ENCODE measurements around the gene DOHH.
A peak's percentile ranks its signal among the peaks of the same experiment; 100 is the strongest.
"Not testable (repeated sequence)": the region's sequence is repeated elsewhere in the genome, so short reads cannot be mapped to it uniquely, and the experiment has no call there.

Gene DOHH

DNA sequence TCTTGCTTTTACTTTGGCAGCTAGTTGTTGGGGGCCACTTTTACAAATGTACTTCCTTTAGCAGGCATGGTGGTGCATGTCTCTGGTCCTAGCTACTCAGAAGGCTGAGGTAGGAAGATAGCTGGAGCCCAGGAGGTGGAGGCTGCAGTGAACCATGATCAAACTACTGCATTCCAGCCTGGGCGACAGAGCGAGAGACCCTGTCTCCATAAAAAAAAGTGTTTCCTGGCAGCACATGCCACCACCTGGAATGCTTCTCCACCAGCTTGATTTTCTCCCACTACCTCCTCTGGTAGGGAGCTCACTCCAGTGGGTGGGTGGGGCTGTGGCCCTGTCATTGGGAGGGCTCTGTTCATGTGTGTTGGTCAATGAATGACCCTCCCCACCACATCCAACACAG lies 18.2 kb upstream of the DOHH start:
- no peak for DNase-seq (ENCODE audit: low spot score)

DNA sequence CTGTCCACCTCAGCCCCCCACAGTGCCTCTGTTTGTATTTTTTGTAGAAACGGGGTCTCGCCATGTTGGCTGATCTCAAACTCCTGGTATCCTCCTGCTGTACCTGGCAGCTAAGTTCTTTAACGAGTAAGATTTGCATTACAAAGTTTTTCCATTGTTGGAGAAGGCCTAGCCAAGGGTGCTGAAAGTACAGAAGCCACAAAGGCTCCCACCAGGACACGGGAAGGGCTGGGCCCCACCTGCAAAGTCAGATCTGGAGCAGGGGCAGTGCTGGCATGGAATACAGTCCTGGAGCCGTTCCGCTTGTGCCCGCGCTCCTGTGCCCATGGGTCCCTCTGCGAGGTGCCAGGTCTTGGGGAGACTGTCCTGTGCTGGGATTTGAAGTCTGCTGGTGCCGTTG lies 17.8 kb upstream of the DOHH start:
- no peak for DNase-seq (ENCODE audit: low spot score)

DNA sequence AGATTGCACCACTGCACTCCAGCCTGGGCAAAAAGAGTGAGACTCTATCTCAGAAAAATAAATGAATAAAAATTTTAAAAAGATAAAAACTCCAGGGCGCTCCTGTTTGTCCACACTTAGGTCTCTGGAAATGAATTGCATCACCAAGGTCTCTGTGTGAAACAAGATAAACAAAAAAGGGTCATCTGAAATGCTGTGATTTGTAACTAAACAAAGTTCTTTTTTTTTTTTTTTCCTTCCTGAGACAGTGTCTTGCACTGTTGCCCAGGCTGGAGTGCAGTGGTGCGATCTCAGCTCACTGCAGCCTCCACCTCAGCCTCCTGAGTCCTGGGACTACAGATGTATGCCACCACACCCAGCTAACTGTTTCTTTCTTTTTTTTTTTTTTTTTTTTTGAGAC lies 17.2 kb upstream of the DOHH start:
- no peak for DNase-seq (ENCODE audit: low spot score)

DNA sequence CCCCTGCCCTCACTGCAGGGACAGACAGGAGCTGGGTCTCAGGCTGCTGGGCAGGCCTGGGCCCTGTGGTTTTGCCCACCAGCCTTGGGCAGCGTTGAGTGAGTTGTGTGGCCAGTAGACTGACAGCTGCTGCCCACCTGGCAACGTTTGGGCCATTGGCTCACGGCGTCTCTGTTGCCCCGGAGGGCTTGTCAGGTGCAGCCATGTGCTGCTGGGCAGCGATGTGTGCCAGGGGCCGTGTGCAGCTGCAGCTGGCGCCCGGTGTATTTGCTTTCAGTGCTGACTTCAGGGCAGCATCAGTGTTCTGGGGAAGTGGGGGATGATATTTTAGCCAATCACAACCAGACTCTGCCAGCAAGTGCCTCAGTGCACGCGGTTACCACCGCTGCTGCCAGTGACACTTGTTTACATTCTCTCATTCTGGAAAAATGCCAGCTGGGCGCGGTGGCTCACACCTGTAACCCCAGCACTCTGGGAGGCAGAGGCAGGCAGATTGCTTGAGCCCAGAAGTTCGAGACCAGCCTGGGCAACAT lies 16.3 kb upstream of the DOHH start:
- no peak for DNase-seq (ENCODE audit: low spot score)

DNA sequence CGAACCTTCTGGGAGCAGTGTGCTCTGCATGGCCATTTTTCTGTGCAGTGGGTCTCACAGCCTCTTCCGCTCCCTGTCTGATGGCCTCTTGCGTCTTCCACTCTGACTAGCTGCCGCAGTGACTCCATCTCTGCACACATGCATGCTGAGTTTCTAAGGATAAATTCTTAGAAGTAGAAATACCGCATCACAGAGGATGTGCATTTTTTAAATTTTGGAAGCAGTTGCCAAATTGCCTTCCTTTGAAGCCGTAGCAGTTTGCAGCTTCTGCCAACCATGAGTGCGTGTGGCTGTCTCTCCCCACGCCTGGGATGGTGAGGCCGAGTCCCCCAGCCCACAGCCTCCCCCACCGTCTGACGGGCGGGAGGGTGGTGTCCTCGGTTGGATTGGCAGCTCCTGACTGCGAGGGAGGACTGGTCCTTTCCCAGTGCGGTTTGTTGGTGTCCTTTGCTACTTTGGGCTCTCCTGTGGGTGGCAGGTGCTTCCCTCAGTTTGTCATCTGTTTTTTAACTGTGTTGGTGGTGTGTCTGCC lies 15.5 kb upstream of the DOHH start:
- DNase-seq (ENCODE audit: low spot score), result no peak

DNA sequence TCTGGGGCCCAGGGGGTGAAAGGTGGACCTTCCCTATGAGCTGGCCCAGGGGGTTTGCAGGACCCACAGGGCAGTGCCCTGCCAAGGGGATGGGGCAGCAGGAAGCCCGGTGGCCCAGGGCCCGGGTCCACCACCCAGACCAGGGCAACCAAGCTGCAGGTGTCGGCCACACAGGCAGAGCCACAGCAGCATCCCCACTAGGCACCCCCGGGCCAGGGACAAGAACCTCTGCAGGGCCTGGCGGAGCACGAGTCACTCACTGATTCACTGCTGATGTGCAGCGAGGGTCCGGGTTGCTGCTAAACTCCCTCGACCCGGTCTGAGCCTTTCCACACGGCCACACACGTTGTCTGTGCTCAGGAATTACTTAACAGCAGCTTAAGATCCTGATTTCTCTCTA lies 14.5 kb upstream of the DOHH start:
- DNase-seq (ENCODE audit: low spot score), result no peak

DNA sequence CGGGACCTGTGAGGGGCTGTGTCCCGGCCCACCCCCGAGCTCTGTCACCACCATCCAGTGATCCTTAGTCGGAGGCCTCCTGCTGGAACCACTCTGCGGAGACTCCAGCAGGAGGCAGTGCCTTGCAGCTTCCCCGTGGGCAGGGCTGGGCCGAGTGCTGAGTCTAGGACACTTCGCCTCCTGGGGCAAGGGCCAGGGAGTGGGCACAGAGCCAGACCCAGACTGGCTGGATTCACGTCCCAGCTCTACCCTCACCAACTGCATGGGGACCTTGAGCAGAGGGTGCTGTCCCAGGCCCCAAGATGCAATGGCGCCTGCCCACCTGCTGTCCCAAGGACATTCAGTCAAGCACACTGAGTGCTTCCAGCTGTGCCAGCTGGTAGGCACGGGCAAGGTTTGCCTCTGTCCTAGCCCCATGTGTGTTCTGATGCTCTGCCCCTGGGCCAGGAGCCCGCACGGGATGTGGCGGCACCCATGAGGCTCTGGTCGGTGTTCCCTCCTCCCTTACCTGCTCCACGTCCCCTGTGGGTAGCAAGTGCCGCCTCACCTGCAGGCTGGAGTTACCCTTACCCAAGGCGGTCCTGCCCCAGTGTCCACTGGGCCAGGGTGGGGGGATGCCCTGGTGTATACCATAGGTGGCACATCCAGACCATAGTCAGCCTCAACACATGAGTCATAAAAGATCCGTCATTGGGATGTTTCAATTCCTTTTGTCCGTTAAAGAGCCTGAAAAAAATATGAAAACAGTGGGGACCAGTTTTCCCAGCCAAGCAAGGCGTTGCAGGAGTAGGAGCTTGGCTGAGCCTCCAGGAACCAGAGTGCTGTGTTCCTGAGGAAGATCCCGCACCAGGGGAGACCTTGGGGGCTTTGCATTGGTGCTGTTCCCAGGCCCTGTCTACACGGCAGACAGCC lies 13.0 kb upstream of the DOHH start:
- no peak for DNase-seq (ENCODE audit: low spot score)

DNA sequence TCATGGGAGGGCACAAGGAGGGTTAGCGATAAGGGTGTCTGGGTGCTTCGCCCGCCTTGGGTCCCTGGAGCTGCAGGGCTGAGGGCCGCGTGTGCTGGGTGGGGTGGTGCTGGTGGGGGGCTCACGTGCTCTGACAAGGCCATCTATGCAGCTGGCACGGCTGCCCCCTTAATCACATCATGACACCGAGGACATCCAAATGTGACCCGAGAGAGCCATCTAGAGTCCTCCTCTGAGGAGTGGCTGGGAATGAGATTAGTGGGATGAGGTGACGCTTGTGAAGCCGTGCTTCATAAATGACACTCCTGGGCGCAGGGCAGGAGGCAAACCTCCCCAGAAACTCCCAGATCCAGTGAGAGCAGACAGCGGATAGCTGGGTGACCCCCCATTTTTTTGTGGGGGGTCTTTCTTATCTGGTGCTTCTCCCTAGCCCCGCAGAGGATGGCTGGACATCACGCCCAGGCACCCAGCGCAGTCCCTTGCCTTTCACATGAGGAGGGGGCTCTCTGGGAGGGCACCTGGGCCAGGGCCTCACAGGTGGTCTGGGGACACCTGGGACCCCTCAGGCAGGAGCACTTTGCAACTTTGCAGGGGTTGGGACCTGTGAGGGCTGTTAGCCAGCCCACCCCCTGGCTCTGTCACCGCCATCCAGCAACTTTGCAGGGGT lies 12.2 kb upstream of the DOHH start:
- no peak for DNase-seq (ENCODE audit: low spot score)

DNA sequence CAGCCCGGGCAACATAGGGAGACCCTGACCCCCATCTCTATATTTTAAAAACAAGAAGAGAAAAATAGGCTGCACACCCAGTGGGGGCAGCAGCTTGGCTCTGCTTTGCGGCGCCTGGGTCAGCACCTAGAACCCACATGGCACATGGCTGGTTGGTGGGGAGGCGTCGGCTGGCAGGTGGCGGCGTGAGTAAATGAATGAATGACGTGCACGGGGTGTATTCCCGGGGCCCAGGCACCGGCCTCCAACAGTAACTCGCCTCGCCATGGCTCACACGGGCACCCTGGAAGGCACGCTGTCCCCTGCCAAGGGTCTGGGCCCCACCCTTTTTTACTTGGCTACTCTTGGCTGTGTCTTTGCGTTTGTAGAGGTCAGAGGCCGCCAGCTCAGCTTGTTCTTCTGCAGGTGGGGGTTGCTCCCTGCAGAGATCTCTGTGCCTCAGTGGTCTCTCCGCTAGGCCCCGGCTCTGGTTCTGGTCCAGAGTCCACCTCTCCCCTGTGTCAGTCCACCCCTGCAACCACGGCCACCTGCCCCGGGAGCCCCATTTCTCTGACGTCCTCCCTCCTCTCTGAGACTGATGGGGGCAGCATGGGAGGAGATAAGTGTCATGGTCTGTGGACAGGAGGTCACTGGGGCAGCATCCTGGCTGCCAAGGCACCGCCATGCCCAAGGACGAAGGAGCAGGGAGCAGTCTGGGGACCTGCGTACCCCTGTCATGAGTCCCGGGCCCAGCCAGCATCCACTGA lies 11.2 kb upstream of the DOHH start:
- DNase-seq (ENCODE audit: low spot score), result no peak

DNA sequence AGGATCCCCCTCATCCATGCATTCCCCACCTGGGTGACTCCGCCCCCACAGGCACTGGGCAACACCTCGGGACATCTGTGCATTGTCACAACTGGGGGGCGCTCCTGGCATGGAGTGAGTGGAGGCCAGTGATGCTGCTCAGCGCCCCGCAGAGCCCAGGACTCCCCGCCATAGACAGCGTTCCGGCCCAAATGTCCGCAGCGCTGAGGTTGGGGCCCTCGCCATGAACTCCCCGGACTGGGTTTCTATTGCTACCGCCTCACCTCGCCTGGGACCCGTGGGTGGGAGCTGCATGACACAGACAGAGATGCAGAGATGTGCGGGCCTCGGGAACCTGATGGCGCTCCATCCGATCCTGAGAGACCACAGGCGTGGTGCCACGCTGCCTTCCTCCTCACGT lies 10.3 kb upstream of the DOHH start:
- DNase-seq (ENCODE audit: low spot score), result no peak

DNA sequence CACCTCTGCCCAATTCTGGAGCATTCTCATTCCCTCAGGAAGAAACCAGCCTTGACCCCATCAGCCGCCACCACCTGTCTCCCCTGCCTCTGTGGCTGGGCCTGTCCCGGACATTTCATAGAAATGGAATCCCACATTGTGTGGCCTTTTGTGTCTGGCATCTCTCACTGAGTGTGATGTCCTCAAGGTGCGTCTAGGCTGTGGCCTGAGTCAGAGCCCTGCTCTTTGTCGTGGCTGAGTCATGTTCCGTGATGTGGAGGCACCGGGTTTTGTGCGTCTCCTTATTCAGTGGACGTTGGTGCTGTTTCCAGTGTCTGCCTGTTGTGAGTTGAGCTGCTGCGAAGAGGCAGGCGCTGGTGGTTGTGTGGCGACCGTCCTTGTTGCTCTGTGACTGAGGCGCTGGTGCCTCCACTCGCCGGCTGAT lies 9.1 kb upstream of the DOHH start:
- DNase-seq (ENCODE audit: low spot score), result peak; percentile 54

DNA sequence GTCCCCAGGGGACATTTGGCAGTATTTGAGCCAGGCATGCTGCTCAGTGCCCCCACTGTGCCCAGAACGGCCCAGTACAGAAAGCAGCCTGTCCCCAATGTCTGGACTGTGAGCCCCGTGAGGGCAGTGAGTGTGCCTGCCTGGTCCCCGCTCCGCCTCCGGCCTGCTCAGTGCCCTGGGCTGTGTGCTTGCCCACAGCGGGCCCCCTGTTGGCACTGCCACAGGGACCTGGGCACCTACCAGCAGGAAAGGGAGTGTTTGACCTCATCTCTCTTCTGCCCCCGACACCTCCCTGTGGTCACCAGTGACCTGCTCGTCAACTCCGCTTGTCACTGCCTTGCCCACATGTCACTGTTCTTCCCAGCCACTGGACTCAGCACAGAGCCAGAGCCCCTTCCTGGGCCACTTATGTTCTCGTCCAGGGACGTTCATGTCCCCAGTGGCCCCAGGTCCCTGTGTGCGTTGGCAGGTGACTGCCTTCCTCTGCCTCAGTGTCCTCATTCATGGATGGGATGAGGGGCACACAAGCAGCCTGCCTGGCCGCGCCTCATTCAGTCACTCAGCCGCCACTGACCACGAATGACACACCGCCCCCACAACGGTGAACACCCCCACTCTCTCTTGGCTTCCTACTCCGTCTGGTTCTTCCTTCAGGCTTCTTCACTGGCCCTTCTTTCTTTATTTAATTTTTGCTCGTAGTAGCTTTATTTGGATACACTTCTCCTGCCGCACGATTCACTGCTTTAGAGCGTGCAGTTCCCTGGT lies 8.5 kb upstream of the DOHH start:
- no peak for DNase-seq (ENCODE audit: low spot score)

DNA sequence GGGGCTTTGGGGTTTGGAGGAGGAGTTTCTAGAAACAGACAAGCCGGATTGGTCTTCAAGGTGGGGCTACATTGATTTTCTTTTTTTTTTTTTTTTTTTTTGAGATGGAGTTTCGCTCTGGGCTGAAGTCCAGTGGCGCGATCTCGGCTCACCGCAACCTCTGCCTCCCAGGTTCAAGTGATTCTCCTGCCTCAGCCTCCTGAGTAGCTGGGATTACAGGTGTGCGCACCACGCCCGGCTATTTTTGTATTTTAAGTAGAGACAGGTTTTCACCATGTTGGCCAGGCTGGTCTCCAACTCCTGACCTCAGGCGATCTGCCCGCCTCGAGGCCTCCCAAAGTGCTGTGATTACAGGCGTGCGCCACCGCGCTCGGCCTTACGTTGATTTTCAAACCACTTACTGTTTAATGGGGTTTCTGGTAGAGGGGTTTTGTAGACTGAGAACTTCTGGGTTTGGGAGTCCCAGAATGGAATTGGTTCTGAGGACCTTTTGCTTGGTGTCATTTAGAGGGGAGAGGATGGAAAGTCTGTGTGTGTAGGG lies 7.7 kb upstream of the DOHH start:
- not testable (repeated sequence) for DNase-seq (ENCODE audit: low spot score)

DNA sequence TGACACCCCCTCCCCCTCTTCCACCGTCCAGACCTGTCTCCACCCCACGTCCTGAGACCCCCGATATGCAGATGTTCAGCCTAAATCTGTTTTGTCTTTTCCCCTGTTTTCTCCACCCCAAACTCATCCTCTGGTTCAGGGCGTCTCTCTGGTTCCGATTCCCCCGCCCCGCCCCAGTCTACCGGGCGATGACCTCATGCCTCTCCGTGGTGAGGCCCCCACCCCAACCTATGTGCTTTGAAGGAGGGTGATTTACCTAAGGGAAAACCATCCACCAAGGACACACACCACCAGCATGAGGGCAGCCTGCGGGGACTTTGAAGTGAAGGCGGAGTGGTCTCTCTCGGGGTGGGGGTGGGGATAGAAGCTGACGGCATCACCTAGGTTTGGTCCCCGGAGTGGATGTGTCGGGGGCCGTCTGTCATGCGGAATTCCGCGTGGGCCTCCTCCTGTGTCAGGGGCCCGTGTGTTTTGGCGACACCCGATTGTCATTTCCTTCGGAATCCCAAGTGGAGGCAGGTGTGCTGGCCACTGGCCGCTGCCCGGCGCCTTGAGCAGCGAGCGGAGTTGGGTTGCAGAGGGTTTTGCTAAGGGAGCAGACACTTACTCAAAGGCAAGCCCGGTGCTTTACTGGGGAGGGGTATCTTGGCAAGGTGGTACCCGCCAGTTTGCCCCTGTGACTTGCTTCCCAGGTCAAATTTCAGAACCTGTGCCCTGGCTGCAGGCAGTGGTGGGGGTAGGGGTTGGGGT lies 7.1 kb upstream of the DOHH start:
- no peak for DNase-seq (ENCODE audit: low spot score)

DNA sequence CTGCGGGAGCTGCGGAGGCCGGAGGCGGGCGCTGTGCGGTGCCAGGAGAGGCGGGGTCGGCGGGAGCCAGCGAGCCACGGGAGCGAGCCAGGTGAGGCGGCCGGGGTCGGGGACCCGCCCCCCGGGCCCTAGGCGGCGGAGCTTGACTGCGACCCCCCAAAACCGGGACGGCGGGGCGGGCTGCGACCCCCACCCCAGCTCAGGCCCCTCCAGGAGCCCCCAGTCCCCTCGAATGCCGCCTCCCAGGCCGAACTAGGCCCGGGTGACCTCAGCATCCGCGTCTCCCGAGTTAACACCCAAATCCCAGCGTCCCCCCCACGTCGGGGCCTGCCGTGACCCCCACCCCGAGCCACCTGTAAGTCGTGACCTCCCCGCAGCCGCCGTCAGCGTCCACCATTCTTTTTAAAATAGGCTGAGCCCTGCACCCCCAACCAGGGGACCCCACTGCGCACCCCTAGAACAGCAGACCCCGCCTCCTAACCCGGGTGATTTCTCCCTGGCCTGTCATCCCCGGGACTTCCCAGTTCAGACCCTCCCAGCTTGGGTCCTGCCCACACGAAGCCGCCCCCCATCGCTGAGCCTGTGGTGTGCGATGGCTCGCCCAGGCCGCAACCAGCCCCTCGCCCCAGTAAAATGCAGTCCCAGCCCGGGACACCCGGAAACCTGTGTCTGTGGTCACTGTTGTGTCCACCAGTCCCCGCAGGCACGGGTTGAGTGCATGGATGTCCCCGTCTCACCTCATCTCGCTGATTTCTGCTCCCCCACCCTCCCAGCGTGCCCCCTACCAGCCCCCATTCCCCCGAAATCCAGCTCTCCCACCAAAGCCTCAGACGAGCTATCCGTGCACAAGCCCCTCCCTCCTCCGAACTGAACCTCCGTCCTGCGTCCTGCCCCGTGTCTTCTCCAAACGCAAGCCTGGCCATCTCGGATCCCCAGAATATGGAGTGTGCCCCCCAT lies 6.2 kb upstream of the DOHH start:
- DNase-seq (ENCODE audit: low spot score), result peak; percentile 59

DNA sequence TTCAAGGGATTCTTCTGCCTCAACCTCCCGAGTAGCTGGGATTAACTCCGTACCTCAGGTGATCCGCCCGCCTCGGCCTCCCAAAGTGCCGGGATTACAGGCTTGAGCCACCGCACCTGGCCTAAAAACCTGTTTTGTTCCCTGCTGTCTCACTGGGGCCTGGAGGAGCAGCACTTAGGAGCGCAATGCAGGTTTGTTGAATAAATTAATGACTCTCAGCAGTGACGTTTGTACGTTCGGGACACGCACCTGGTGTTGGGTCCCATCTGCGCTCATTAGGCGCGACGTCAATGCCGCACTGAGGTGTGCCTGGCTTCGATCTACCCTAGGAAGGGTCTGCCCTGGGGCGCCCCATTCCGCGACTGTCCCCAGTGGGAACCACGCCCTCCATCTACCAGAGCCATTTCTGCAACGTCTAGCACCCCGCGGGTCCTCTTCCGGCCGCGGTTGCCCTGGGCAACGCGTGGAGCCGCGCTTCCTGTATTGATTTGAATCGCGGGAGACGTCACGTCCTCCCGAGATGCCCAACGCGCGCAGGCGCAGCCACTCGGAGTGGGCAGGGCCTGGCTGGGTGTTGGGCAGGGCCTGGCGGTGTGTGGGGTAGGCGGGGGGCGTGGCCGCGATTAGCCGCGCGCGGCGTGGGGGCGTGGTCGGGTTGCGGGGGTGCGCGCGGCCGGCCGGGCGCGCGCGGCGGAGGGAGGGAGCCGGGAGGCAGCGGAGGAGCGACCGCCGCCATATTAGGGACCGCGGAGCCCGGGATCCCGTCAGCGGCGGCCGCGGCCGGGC lies 5.3 kb upstream of the DOHH start, which contains the start of gene FZR1:
Gene FZR1 (plus strand): TSS at position 714 of the 786 bp plus-strand sequence. CDS start 16,679 bp downstream, outside the sequence.
- DNase-seq (ENCODE audit: low spot score), result peak; percentile 100

DNA sequence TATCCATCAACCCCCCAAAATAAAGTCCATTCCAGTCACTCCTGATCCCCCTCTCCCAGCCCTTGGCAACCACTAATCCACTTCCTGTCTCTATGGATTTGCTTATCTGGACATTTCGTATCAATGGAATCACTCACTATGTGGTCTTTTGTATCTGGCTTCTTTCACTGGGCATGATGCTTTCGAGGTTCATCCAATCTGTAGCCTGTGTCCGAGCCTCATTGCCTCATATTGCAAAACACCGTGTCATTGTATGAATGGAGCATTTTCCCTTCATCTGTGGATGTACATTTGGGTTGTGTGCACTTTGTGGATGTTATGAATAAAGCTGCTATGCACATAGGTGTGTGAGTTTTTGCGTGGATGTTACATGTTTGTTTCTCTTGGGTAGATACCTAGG lies 4.3 kb upstream of the DOHH start:
- DNase-seq (ENCODE audit: low spot score), result no peak

DNA sequence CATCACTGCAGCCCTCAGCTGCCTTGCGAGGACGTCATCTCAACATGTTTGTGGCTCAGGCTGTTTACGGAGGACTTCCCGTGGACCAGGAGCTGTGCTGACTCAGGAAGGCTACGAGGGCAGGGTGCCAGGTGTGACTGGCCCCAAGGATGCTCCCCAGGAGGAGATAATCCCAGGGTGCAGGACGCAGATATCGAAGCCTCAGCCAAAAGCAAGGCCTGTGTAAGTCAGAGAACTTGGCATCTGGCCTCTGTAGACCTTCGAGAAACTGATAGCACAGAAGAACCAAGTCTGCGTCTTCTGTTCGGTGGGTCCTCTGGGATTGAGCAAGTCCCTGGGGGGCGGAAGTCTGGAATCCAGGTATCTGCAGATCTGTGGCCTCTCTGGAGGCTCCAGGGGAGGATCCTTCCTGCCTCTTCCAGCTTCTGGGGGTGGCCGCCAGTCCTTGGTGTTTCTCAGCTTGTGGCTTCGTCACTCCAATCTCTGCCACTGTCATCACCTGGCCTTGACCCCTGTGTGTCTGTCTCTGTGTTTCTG lies 2.6 kb upstream of the DOHH start:
- no peak for DNase-seq (ENCODE audit: low spot score)
